Measurements from ENCODE around the gene CUTA. TPM values are rescaled to one million over a fixed set of nuclear protein-coding genes. Genes with fewer than 3 reads are reported as not detected.

CUTA gene
- total and polyA plus RNA-seq, 2 of the 13 experiments (the other 11 are each of a cell fraction or from before 2014, with no cell fraction given) = 170 to 180 TPM

DNA sequence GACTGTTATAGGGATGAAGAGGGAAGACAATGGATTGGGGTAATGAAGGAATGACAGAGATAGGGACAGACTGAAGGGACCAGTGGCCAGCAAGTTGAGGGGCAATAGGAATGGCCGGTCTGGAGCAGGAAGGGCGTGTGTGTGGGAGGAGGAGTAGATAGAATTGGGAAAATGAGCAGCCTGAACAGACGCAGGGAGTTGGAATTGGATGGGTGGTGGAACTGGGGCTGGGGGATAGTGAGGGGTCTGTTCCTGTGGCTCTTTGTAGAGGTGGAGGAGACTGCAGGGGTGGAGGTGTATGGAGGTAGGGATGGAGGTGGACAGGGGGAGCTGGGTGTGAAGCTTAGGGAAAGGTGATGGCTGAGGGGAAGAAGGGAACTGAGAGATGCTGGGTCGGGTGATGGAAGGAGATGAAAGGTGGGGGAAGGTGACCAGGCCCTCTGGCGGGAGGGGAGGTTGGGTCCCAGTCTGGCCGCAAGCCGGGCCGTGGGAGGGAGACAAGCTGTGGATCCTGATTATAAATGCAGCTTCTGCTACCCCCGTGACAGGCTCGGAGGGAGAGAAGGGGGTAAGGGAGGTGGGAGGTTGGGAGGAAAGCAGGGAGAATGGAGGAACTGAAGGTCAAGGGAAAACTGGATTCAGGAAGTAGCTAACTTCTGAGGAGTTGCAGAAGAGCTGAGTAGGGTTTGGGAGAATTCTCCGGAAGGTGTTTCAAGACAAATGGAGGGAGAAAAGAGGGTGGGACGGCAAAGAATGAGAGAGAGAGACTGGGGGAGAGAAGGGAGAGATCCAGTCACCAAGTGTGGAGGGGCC, 7.2 kb upstream of the CUTA start (continued):
- TF ChIP-seq GRHL1 (CRISPR knock-in tag; conservative IDR thresholded peaks at IDR 0.05) (no peak), ZNF224 (CRISPR knock-in tag; IDR thresholded peaks at IDR 0.05) (no peak), SKI (IDR thresholded peaks at IDR 0.05; ENCODE audit: partially characterized antibody) (no peak), SIN3B (IDR thresholded peaks at IDR 0.05; ENCODE audit: low read length) (no peak), ZFP36 (IDR thresholded peaks at IDR 0.05; ENCODE audit: borderline replicate concordance, low read depth, low read length, partially characterized antibody) (no peak), ZNF629 (CRISPR knock-in tag; conservative IDR thresholded peaks at IDR 0.05) (no peak), ZNF879 (CRISPR knock-in tag; IDR thresholded peaks at IDR 0.05) (0 out of 2 replicates have a peak, but pooled peaks have one; percentile 46), TBX3 (IDR thresholded peaks at IDR 0.05; ENCODE audit: borderline replicate concordance) (no peak), ZNF574 (CRISPR knock-in tag; IDR thresholded peaks at IDR 0.05) (no peak), PHF21A (CRISPR knock-in tag; IDR thresholded peaks at IDR 0.05) (no peak), NFIB (CRISPR knock-in tag; IDR thresholded peaks at IDR 0.05; ENCODE audit: borderline replicate concordance) (no peak), ZNF282 (IDR thresholded peaks at IDR 0.05; ENCODE audit: partially characterized antibody) (no peak), KDM3A (CRISPR knock-in tag; IDR thresholded peaks at IDR 0.05; ENCODE audit: low read depth) (no peak), ZNF576 (CRISPR knock-in tag; IDR thresholded peaks at IDR 0.05) (no peak), NFIC (IDR thresholded peaks at IDR 0.05; ENCODE audit: low read length) (no peak), RFXAP (CRISPR knock-in tag; IDR thresholded peaks at IDR 0.05; ENCODE audit: borderline replicate concordance) (no peak), RFXANK (CRISPR knock-in tag; IDR thresholded peaks at IDR 0.05) (no peak), SALL1 (CRISPR knock-in tag; IDR thresholded peaks at IDR 0.05) (0 out of 2 replicates have a peak, but pooled peaks have one; percentile 3), ATAD3A (CRISPR knock-in tag; IDR thresholded peaks at IDR 0.05) (no peak), ZNF501 (CRISPR knock-in tag; IDR thresholded peaks at IDR 0.05) (0 out of 2 replicates have a peak, but pooled peaks have one; percentile 30), ZNF776 (CRISPR knock-in tag; IDR thresholded peaks at IDR 0.05) (0 out of 2 replicates have a peak, but pooled peaks have one; percentile 4)
- TF ChIP-seq, protein P1, sequence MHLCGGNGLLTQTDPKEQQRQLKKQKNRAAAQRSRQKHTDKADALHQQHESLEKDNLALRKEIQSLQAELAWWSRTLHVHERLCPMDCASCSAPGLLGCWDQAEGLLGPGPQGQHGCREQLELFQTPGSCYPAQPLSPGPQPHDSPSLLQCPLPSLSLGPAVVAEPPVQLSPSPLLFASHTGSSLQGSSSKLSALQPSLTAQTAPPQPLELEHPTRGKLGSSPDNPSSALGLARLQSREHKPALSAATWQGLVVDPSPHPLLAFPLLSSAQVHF (CRISPR knock-in tag; IDR thresholded peaks at IDR 0.05) = no peak
- TF ChIP-seq, protein P2, sequence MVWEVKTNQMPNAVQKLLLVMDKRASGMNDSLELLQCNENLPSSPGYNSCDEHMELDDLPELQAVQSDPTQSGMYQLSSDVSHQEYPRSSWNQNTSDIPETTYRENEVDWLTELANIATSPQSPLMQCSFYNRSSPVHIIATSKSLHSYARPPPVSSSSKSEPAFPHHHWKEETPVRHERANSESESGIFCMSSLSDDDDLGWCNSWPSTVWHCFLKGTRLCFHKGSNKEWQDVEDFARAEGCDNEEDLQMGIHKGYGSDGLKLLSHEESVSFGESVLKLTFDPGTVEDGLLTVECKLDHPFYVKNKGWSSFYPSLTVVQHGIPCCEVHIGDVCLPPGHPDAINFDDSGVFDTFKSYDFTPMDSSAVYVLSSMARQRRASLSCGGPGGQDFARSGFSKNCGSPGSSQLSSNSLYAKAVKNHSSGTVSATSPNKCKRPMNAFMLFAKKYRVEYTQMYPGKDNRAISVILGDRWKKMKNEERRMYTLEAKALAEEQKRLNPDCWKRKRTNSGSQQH (CRISPR knock-in tag; IDR thresholded peaks at IDR 0.05; ENCODE audit: low read depth) = no peak

All from HepG2 (cell line).